ENCODE data around the gene OSBPL10. TPM values are rescaled to one million over a fixed set of nuclear protein-coding genes. Genes with fewer than 3 reads are reported as not detected.
"Not testable (repeated sequence)": the region's sequence is repeated elsewhere in the genome, so short reads cannot be mapped to it uniquely, and the experiment has no call there.

OSBPL10 gene
- total and polyA plus RNA-seq, 9 donors, result 2.5 to 36.6 (median 10.6) TPM

- Histone ChIP-seq H3K4me1 (ENCODE audit: insufficient read depth) (no peaks in the 10 kb centered on the region), H3K4me3 (no peak overlapping the region), H3K27ac (no peak overlapping the region), H3K36me3 (no peaks in the 10 kb centered on the region), H3K27me3 (no peaks in the 10 kb centered on the region), H3K9me3 (no peaks in the 10 kb centered on the region)
- DNase-seq, result no peak
- 28 to 31% (median 29%) methylated on average over 7 of the region's 7 CpGs for WGBS, 3 donors
- TF ChIP-seq EP300 (IDR thresholded peaks at IDR 0.05), result no peak
- TF ChIP-seq, protein P1, sequence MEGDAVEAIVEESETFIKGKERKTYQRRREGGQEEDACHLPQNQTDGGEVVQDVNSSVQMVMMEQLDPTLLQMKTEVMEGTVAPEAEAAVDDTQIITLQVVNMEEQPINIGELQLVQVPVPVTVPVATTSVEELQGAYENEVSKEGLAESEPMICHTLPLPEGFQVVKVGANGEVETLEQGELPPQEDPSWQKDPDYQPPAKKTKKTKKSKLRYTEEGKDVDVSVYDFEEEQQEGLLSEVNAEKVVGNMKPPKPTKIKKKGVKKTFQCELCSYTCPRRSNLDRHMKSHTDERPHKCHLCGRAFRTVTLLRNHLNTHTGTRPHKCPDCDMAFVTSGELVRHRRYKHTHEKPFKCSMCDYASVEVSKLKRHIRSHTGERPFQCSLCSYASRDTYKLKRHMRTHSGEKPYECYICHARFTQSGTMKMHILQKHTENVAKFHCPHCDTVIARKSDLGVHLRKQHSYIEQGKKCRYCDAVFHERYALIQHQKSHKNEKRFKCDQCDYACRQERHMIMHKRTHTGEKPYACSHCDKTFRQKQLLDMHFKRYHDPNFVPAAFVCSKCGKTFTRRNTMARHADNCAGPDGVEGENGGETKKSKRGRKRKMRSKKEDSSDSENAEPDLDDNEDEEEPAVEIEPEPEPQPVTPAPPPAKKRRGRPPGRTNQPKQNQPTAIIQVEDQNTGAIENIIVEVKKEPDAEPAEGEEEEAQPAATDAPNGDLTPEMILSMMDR (IDR thresholded peaks at IDR 0.05), result no peak
- TF ChIP-seq POLR2A (IDR thresholded peaks at IDR 0.05), result no peak
- intact Hi-C loops (cut with DNase I), result no loop called here
These were observed 104.7 kb downstream of the OSBPL10 start for GRCh38 chr3:31876331-31876730.

DNA sequence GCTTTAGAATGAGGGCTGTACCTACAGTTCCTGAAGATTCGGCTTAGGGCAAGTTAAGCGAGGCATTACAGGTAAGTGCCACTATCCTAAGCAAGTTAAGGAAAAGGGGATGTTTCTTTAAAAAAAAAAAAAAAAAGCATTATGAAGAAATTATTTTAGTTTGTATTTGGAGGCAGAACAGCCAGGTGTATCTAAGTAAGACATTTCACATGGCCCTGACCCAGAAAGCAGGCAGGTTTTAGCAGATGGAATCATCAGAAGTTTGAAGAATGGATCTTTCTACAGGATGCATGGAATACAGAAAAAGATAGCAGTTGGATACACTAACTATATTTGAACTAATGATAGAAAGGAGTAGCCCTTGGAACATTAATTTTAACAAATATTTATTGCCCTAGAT is 105.6 kb downstream of the OSBPL10 start:
- no peak for DNase-seq
- intact Hi-C loops (cut with DNase I), result no loop called here
- TF ChIP-seq EP300 (IDR thresholded peaks at IDR 0.05) (no peak), POLR2A (IDR thresholded peaks at IDR 0.05) (no peak)
- TF ChIP-seq, protein P1 (IDR thresholded peaks at IDR 0.05), result no peak
- 74 to 99% (median 93%) methylated on average over 2 of the region's 2 CpGs for WGBS, 3 donors
- no peaks in the 10 kb centered on the region for H3K4me1 ChIP-seq (ENCODE audit: insufficient read depth)
- no peaks in the 10 kb centered on the region for H3K9me3 ChIP-seq
- no peaks in the 10 kb centered on the region for H3K36me3 ChIP-seq
- H3K27ac ChIP-seq, result no peak overlapping the region
- H3K4me3 ChIP-seq, result no peak overlapping the region
- no peaks in the 10 kb centered on the region for H3K27me3 ChIP-seq

GRCh38 chr3:31873254-31873820 is 107.7 kb downstream of the OSBPL10 start:
- Histone ChIP-seq H3K4me3 (no peak overlapping the region), H3K27ac (no peak overlapping the region), H3K9me3 (no peaks in the 10 kb centered on the region), H3K4me1 (ENCODE audit: insufficient read depth) (no peaks in the 10 kb centered on the region), H3K27me3 (no peaks in the 10 kb centered on the region), H3K36me3 (no peaks in the 10 kb centered on the region)
- intact Hi-C loops (cut with DNase I), result no loop called here
- TF ChIP-seq, protein P1 (IDR thresholded peaks at IDR 0.05), result no peak
- WGBS, 3 donors, result 58 to 78% (median 70%) methylated on average over 5 of the region's 5 CpGs
- DNase-seq, result no peak

GRCh38 chr3:31871939-31872507 is 109.0 kb downstream of the OSBPL10 start:
- TF ChIP-seq, protein P1 (IDR thresholded peaks at IDR 0.05), result no peak
- TF ChIP-seq EP300 (IDR thresholded peaks at IDR 0.05) (no peak), POLR2A (IDR thresholded peaks at IDR 0.05) (no peak)
- intact Hi-C loops (cut with DNase I), result no loop called here
- Histone ChIP-seq H3K36me3 (no peaks in the 10 kb centered on the region), H3K9me3 (no peaks in the 10 kb centered on the region), H3K27ac (no peak overlapping the region), H3K4me1 (ENCODE audit: insufficient read depth) (no peaks in the 10 kb centered on the region), H3K4me3 (no peak overlapping the region), H3K27me3 (no peaks in the 10 kb centered on the region)
- 66 to 74% (median 69%) methylated on average over 5 of the region's 5 CpGs for WGBS, 3 donors
- DNase-seq, result no peak

- H3K27ac ChIP-seq; H3K36me3 ChIP-seq; H3K27me3 ChIP-seq; DNase-seq; H3K4me1 ChIP-seq (ENCODE audit: insufficient read depth); H3K9me3 ChIP-seq; H3K4me3 ChIP-seq; intact Hi-C loops (cut with DNase I): not testable (repeated sequence)
- WGBS, 3 donors, result 97 to 98% (median 97%) methylated on average over 21 to 28 of the region's 28 CpGs
These were observed 111.0 kb downstream of the OSBPL10 start for GRCh38 chr3:31870111-31870510.

Measured in ovary (tissue), 9 donors.